CD14-positive monocyte (primary cell): ENCODE results near the gene LYRM4. TPM values are rescaled to one million over a fixed set of nuclear protein-coding genes. Genes with fewer than 3 reads are reported as not detected.

Source experiments
- DNase-seq, 3 donors: peaks; one replicate each; pipeline ENCODE4 v3.0.0-alpha.2; 2011 to 2022
- H2AFZ ChIP-seq: 2 replicates; pipeline ENCODE4 v1.6.0; 2012; ENCODE audit warnings: mild to moderate bottlenecking, low read depth, low read length, inconsistent platforms; ENCODE audit not compliant: insufficient read depth, poor library complexity, severe bottlenecking
- H3K27ac ChIP-seq, 2 donors: 1 replicate in 1 of 2; 2 replicates in 1 of 2; pipeline ENCODE4 v1.5.1; 2012 to 2013; ENCODE audit warnings: low read length in 2 of 2, control low read depth in 1 of 2, inconsistent platforms in 1 of 2, low read depth in 1 of 2, mild to moderate bottlenecking in 1 of 2
- H3K27me3 ChIP-seq, 2 donors: one replicate each; pipeline versions ENCODE4 v1.6.0 to v1.6.1; 2011 to 2013; ENCODE audit warnings: low read length in 2 of 2; ENCODE audit not compliant: control insufficient read depth in 2 of 2, insufficient read depth in 2 of 2
- H3K36me3 ChIP-seq, 2 donors: replicated peaks in 1 of 2; 1 replicate in 1 of 2; 2 replicates in 1 of 2; pipeline versions ENCODE4 v1.5.1 to v1.6.1; 2012 to 2013; ENCODE audit warnings: low read length in 2 of 2, control low read depth in 1 of 2, inconsistent platforms in 1 of 2, mild to moderate bottlenecking in 1 of 2; ENCODE audit not compliant: insufficient read depth in 2 of 2, control insufficient read depth in 1 of 2
- H3K4me1 ChIP-seq, 2 donors: 1 replicate in 1 of 2; 2 replicates in 1 of 2; pipeline versions ENCODE4 v1.5.1 to v1.6.1; 2012 to 2013; ENCODE audit warnings: low read length in 2 of 2, control low read depth in 1 of 2, inconsistent platforms in 1 of 2, mild to moderate bottlenecking in 1 of 2, moderate library complexity in 1 of 2; ENCODE audit not compliant: insufficient read depth in 2 of 2, control insufficient read depth in 1 of 2
- H3K4me2 ChIP-seq: replicated peaks from 2 replicates; pipeline ENCODE3; 2012; ENCODE audit warnings: low read length, moderate library complexity, mild to moderate bottlenecking; ENCODE audit not compliant: poor library complexity, severe bottlenecking; ENCODE audit errors: extremely low read depth
- H3K4me3 ChIP-seq, 3 experiments: fragments of 200-600 bp in 1 of 3; sonication (generic) in 1 of 3; replicated peaks in 1 of 3; 1 replicate in 2 of 3; 2 replicates in 1 of 3; pipeline ENCODE4 v1.5.1; 2011 to 2013; ENCODE audit warnings: low read length in 3 of 3, mild to moderate bottlenecking in 3 of 3, control low read depth in 2 of 3, low read depth in 2 of 3, inconsistent platforms in 1 of 3, moderate library complexity in 1 of 3
- H3K79me2 ChIP-seq: 2 replicates; pipeline ENCODE4 v1.6.0; 2012; ENCODE audit warnings: mild to moderate bottlenecking, control low read depth, inconsistent platforms, low read length, moderate library complexity; ENCODE audit not compliant: insufficient read depth
- H3K9ac ChIP-seq: 2 replicates; pipeline ENCODE4 v1.6.0; 2017; ENCODE audit warnings: low read length, mild to moderate bottlenecking; ENCODE audit not compliant: insufficient read depth, poor library complexity, severe bottlenecking
- H3K9me3 ChIP-seq, 2 donors: replicated peaks in 1 of 2; 1 replicate in 1 of 2; 2 replicates in 1 of 2; pipeline versions ENCODE4 v1.5.1 to v1.6.1; 2012 to 2013; ENCODE audit warnings: low read length in 2 of 2, control low read depth in 1 of 2; ENCODE audit not compliant: control insufficient read depth in 1 of 2, insufficient read depth in 1 of 2
- H4K20me1 ChIP-seq: 2 replicates; pipeline ENCODE4 v1.6.0; 2012; ENCODE audit warnings: mild to moderate bottlenecking, low read length, control low read depth, moderate library complexity; ENCODE audit not compliant: insufficient read depth
- H3K27ac Mint-ChIP-seq, 7 donors: one replicate each; pipeline ENCODE4 v1.8.0; 2020; ENCODE audit warnings: mild to moderate bottlenecking in 7 of 7, mixed read lengths in 7 of 7, moderate library complexity in 6 of 7, inconsistent platforms in 2 of 7
- H3K27me3 Mint-ChIP-seq, 3 donors: one replicate each; pipeline ENCODE4 v1.8.0; 2021 to 2022; ENCODE audit warnings: low read depth in 3 of 3, mild to moderate bottlenecking in 3 of 3, mixed read lengths in 3 of 3, moderate library complexity in 3 of 3, inconsistent platforms in 1 of 3
- H3K36me3 Mint-ChIP-seq, 2 donors: one replicate each; pipeline ENCODE4 v1.8.0; 2020; ENCODE audit warnings: mixed read lengths in 2 of 2, inconsistent platforms in 1 of 2, mild to moderate bottlenecking in 1 of 2
- H3K4me1 Mint-ChIP-seq: one replicate; pipeline ENCODE4 v1.8.0; 2020; ENCODE audit warnings: mild to moderate bottlenecking, mixed read lengths
- H3K4me3 Mint-ChIP-seq, 2 donors: one replicate each; pipeline ENCODE4 v1.8.0; 2020; ENCODE audit warnings: mild to moderate bottlenecking in 2 of 2, mixed read lengths in 2 of 2, moderate library complexity in 1 of 2
- H3K9me3 Mint-ChIP-seq, 7 donors: one replicate each; pipeline ENCODE4 v1.8.0; 2020 to 2022; ENCODE audit warnings: mixed read lengths in 7 of 7, mild to moderate bottlenecking in 6 of 7, moderate library complexity in 6 of 7, inconsistent platforms in 2 of 7
- CTCF ChIP-seq: fragments of 200-600 bp; IDR thresholded peaks from one replicate; pipeline ENCODE4 v1.8.0; 2022; ENCODE audit warnings: antibody characterized with exemption, mild to moderate bottlenecking
- WGBS: methylation state at CpG from one replicate; pipeline ENCODE4 v1.1.5; 2013; ENCODE audit warnings: missing lambda C conversion rate; ENCODE audit not compliant: insufficient coverage; 5-methylcytosine and 5-hydroxymethylcytosine counted together
- intact Hi-C, 2 donors: fragments of 100-400 bp; cut with micrococcal nuclease; formaldehyde crosslinking; loops; one replicate each; pipeline versions ENCODE4 v1.15.0 to v1.15.1; 2023
- polyA plus RNA-seq, 3 donors: library from polyadenylated mRNA; depleted of rRNA in 1 of 3; unstranded in 2 of 3; stranded (reverse) in 1 of 3; fragments of 300-500 nt in 2 of 3; fragments of >200 nt in 1 of 3; fragmentation: Illumina TruSeq in 2 of 3; gene quantifications; 1 replicate in 2 of 3; 2 replicates in 1 of 3; pipeline ENCODE4 v1.2.3, GENCODE V29; 2012 to 2021

Gene LYRM4
- polyA plus RNA-seq, 3 donors = 13.7 to 19.6 (median 18.1) TPM

GRCh38 chr6:5279891-5280338 lies 19.2 kb upstream of the LYRM4 start:
- H3K4me3 ChIP-seq = no peak overlapping the region
- intact Hi-C loops = no loop called here
- H3K4me2 ChIP-seq = no peak overlapping the region
- peaks cover 4% of the 10 kb centered on the region for H3K79me2 ChIP-seq
- no CpG with 5 or more reads among the region's 2 CpGs for WGBS
- no peaks in the 10 kb centered on the region for H3K27me3 ChIP-seq
- no peaks in the 10 kb centered on the region for H3K36me3 ChIP-seq
- no peak overlapping the region for H3K9ac ChIP-seq
- Mint-ChIP-seq H3K4me1 (peaks cover 20% of the 10 kb centered on the region), H3K9me3 (peaks cover 0 to 2% (median 0%) of the 10 kb centered on the region in 7 donors), H3K4me3 (no peak overlapping the region), H3K27me3 (peaks cover 0 to 1% (median under 1%) of the 10 kb centered on the region in 3 donors), H3K27ac (peak overlapping the region in 1 of 7 donors; percentile 12), H3K36me3 (peaks cover 6 to 8% of the 10 kb centered on the region in 2 donors)
- no peak for DNase-seq
- peaks cover 0 to 3% of the 10 kb centered on the region in 2 donors for H3K4me1 ChIP-seq
- no peaks in the 10 kb centered on the region for H3K9me3 ChIP-seq
- no peak for TF ChIP-seq CTCF
- no peaks in the 10 kb centered on the region for H4K20me1 ChIP-seq
- H3K27ac ChIP-seq = no peak overlapping the region
- H2AFZ ChIP-seq = no peak overlapping the region

- Mint-ChIP-seq H3K4me1 (peaks cover 20% of the 10 kb centered on the region), H3K27ac (peak overlapping the region in 1 of 7 donors; percentile 9), H3K36me3 (peaks cover 6 to 8% of the 10 kb centered on the region in 2 donors), H3K9me3 (peaks cover 0 to 2% (median 0%) of the 10 kb centered on the region in 7 donors), H3K4me3 (no peak overlapping the region), H3K27me3 (no peaks in the 10 kb centered on the region)
- H3K36me3 ChIP-seq = no peaks in the 10 kb centered on the region
- H3K9me3 ChIP-seq = no peaks in the 10 kb centered on the region
- H3K9ac ChIP-seq = peak overlapping the region; percentile 21
- no peaks in the 10 kb centered on the region for H3K27me3 ChIP-seq
- H3K4me3 ChIP-seq = no peak overlapping the region
- WGBS = 94% methylated on average over 2 of the region's 3 CpGs
- peaks cover 0 to 3% of the 10 kb centered on the region in 2 donors for H3K4me1 ChIP-seq
- no peak overlapping the region for H2AFZ ChIP-seq
- no peak overlapping the region for H3K27ac ChIP-seq
- H3K4me2 ChIP-seq = no peak overlapping the region
- peaks cover 9% of the 10 kb centered on the region for H3K79me2 ChIP-seq
- DNase-seq = no peak
- no peaks in the 10 kb centered on the region for H4K20me1 ChIP-seq
- TF ChIP-seq CTCF = no peak
- intact Hi-C loops = no loop called here
Measured at GRCh38 chr6:5278565-5279120, 17.9 kb upstream of the LYRM4 start.
